GM19395 (cell line): ENCODE measurements around the gene PAQR9.

ENCODE experiments used
- ATAC-seq: cut with Tn5 transposase; IDR thresholded peaks from one replicate; pipeline ENCODE4 v1.9.1; 2021; ENCODE audit warnings: mild to moderate bottlenecking, moderate library complexity; ENCODE audit not compliant: unreplicated experiment

The PAQR9 gene

DNA sequence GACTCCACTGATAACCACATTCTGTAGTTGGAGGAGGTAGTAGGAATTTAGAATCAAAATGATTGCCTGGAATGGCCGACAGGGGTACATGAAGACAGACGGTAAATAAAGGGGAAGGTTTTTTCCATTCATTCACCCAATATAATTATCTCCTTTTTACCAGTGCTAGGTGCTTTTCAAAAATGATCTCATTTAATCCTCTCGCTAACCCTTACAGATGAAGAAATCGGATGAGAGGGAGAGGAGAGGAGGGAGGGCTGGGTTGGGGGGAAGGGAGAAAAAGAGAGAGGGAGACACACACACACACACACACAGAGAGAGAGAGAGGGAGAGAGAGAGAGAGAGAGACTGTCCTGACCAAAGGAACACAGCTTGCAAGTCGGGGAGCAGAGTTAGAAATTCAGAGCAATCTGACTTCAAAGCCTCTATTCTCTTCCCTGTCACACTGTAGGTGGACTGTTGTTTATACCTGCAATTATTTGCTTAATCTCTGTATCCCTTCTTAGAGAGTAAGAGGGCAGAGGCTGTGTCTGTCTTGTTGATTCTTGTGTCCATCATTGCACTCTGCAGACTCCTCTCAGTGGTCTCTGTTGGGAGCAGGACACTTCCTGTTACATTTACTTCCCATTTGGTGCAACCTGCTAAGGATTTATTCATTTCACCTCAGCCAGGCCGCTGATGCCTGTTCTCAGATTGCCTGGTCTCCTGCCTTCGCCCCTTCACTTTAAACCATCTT is 18.7 kb upstream of the PAQR9 start:
- no peak for ATAC-seq

DNA sequence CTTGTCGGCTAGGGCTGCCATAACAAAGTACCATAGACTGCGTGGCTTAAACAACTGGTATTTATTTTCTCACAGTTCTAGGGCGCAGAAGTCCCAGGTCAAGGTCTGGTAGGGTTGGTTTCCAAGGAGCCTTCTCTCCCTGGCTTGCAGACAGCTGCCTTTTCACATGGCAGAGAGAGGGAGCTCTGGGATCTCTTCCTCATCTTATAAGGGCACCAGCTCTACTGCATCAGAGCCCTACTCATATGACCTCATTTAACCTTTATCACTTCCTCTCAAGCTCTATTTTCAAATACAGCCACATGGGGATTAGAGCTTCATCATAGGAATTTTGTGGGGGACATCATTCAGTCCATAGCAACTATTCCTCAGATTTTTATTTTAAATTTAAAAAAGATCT is 17.6 kb upstream of the PAQR9 start:
- ATAC-seq: no peak

DNA sequence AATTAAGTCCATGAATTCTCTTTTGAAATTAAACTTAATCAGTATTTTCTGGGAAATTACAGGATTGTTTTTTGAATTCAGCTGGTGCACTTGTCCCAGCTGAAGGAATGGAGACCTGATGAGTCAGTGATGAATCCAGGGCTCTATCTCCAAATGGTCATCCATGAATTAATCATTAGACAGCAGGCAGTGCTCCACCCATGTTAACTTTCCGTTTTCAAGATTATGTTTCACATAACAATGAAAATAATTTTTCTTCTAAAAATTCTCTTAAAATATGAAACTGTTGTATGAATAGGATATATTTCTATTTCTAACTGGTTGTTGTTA is 13.9 kb upstream of the PAQR9 start:
- no peak for ATAC-seq

- ATAC-seq: no peak
Measured at GRCh38 chr3:142976621-142977398, 13.3 kb upstream of the PAQR9 start.

GRCh38 chr3:142975316-142975995 is 12.0 kb upstream of the PAQR9 start:
- ATAC-seq: no peak

DNA sequence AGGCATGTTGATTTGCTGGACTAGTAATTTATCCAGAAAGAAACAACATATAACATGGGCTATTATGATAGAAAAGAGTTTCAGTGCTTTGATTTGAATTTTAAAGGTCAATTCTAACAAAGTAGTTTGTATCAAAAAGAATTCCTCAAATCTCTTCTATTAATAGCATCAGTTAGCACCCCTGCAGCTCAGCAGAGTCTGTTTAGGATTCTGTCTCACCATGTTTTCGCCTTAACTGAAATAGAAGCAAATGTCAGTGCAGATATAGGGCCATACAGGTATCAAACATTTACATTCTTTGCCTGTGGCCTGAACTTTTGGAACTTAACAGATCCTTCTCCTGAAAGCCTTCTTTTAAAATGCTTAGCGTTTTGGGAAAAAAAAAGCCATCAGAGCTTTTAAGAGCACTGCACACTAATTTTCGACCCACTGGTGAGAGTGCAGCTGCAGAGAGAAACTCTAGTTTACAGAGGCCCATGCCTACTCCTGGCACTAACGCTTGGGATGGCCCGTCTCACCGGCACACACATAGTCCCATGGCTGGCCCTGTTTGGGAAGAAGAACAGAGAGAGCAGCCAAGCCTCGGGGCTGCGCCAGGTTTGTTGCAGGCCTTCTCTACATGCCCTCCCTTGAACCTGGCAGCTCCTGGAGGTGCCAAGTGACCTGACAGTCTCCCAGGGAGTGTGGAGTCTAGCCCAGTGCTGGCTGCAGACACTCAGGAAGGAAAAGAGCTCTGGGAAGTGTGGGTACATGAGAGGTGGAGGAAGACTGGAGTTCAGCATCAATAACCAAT is 9.9 kb upstream of the PAQR9 start:
- ATAC-seq: no peak

- no peak for ATAC-seq
Measured at GRCh38 chr3:142972092-142972753, 8.7 kb upstream of the PAQR9 start.

GRCh38 chr3:142971431-142971830 is 8.0 kb upstream of the PAQR9 start:
- ATAC-seq: no peak

DNA sequence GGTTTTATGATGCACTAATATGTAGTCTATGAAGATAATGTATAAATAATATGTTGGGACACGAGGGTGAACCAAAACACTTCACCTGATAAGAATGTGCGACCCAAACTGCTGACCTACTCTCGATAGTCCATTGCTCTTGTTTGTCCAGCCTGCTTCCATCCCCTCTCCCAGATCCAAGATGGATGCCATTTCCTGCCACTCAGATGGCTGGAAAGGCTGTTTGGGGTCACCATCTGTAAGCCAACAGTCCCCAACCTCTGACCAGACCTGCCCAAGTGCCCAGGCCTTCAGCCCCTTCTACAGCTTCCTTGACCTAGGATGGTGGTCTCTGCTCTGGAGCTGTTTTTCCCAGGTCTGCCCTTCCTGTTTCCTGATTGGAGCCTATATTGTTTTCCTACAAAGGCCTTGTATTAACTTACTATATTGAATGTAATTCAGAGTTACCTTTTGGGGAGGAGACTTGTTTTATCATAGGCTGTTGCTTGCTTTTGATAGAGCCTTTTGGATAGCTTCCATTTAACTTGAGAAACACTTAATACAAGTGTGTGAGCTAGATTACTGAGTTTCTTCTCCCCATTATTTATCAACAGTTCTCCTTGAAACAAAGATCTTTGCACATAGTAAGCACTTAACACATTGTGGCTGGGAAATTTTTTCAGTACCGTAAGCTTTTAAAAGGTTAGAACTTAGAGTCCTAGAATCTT is 5.0 kb upstream of the PAQR9 start:
- no peak for ATAC-seq

- ATAC-seq: no peak
Measured at GRCh38 chr3:142966808-142967207, 3.3 kb upstream of the PAQR9 start.

DNA sequence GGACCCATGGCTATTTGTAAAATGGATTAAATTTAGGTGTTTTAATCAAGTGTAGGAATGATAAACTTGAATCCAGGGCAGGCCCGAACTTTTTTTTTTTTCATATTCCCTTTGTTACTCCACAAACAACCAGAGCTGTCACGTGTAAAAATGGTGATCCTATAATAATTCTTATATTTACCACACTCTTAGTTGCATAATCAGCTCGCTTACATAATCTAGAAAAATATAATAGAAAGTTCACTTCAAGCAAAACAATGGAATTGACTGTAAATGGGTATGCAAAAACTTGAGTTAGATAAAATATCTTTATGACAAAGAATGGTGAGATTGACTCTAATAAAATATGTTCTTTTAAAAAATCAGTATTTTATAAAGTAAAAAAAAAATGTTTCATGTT is 2.1 kb upstream of the PAQR9 start:
- no peak for ATAC-seq

- peak; percentile 46 for ATAC-seq
Measured at GRCh38 chr3:142963234-142963515, 299 bp downstream of the PAQR9 start.

- no peak for ATAC-seq
Measured at GRCh38 chr3:142962520-142963233, 797 bp downstream of the PAQR9 start.

DNA sequence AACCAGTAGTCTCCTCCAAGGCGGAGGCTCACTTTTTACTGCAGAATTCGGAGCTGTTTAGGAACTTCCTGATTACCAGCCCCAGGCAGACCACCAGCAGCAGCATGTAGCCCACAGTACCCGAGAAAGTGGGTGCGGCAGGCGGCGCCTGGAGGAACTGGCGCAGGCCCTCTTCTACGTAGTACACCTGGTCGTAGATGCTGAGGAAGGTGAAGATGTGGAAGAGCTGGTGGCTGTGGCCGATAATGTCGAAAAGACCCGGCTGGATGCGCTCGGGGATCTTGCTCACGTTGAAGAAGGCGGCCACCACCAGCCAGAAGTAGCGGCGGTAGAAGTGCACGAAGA is 1.3 kb downstream of the PAQR9 start:
- no peak for ATAC-seq

GRCh38 chr3:142961539-142961938 is 1.9 kb downstream of the PAQR9 start:
- no peak for ATAC-seq

- ATAC-seq: no peak
Measured at GRCh38 chr3:142960322-142960850, 3.1 kb downstream of the PAQR9 start.

- ATAC-seq: no peak
Measured at GRCh38 chr3:142958707-142959106, 4.8 kb downstream of the PAQR9 start.

- no peak for ATAC-seq
Measured at GRCh38 chr3:142953443-142953842, 10.0 kb downstream of the PAQR9 start.
